K562 (cell line): ENCODE measurements around the gene LAMA3. TPM values are rescaled to one million over a fixed set of nuclear protein-coding genes. Genes with fewer than 3 reads are reported as not detected.

ENCODE experiments used
- ATAC-seq: fragments of 200-7000 bp; cut with Tn5 transposase; 3 replicates; pipeline ENCODE4 v1.9.1; 2020; ENCODE audit warnings: moderate library complexity
- BruUV-seq: library from RNA; stranded (reverse); fragments of 400-500 nt; replicated peaks from 2 replicates; lab custom pipeline; 2021; lab: Mats Ljungman, UMichigan
- CTCF ChIA-PET: fragments of 300-600 bp; formaldehyde crosslinking; extraction: SDS; loops from one replicate; lab custom pipeline; 2021; ENCODE audit warnings: low intra/inter-chr PET ratio; lab: Yijun Ruan, JAX
- POLR2A ChIA-PET: fragments of 300-600, 350-650 bp; sonication (Branson Sonifier 250); formaldehyde crosslinking; extraction: SDS; loops from one replicate; lab custom pipeline; 2021; ENCODE audit warnings: antibody characterized with exemption, inconsistent platforms; lab: Yijun Ruan, JAX
- DNase-seq, 4 experiments: peaks; one replicate each; pipeline versions ENCODE4 v3.0.0 to v3.0.0-alpha.2; 2011 to 2018; ENCODE audit warnings: low spot score in 3 of 4, mixed read lengths in 3 of 4; ENCODE audit errors: extremely low read depth in 1 of 4
- FAIRE-seq: peaks from 2 replicates; lab custom pipeline; 2011; peaks lifted over from hg19 to GRCh38; lab: Jason Lieb, UNC
- H2AFZ ChIP-seq: 2 replicates; pipeline ENCODE4 v1.6.0; 2011; ENCODE audit warnings: low read depth, low read length, control low read depth, inconsistent platforms
- H3K27ac ChIP-seq: fragments of 200-600 bp; 3 replicates; pipeline ENCODE4 v1.8.0; 2011; ENCODE audit warnings: low read depth, mild to moderate bottlenecking, control low read depth, inconsistent platforms, low read length, moderate library complexity, mixed read lengths; ENCODE audit errors: extremely low read depth
- H3K27me3 ChIP-seq, 2 experiments: fragments of 300-600 bp in 1 of 2; 2 replicates in 1 of 2; 3 replicates in 1 of 2; pipeline versions ENCODE4 v1.6.0 to v1.8.0; 2011; ENCODE audit warnings: inconsistent platforms in 2 of 2, low read length in 2 of 2, mild to moderate bottlenecking in 1 of 2, mixed read lengths in 1 of 2, moderate library complexity in 1 of 2; ENCODE audit not compliant: control insufficient read depth in 2 of 2, insufficient read depth in 2 of 2
- H3K36me3 ChIP-seq: fragments of 300-600 bp; 3 replicates; pipeline ENCODE4 v1.8.0; 2011; ENCODE audit warnings: mild to moderate bottlenecking, low read length, inconsistent platforms; ENCODE audit not compliant: control insufficient read depth, insufficient read depth
- H3K4me1 ChIP-seq, 2 experiments: fragments of 200-600 bp in 1 of 2; replicated peaks in 1 of 2; 2 replicates in 1 of 2; 3 replicates in 1 of 2; pipeline versions ENCODE4 v1.5.1 to v1.8.0; 2011; ENCODE audit warnings: inconsistent platforms in 2 of 2, low read length in 2 of 2, mild to moderate bottlenecking in 1 of 2, mixed read lengths in 1 of 2, moderate library complexity in 1 of 2; ENCODE audit not compliant: control insufficient read depth in 2 of 2, insufficient read depth in 2 of 2
- H3K4me2 ChIP-seq: 2 replicates; pipeline ENCODE4 v1.6.1; 2011; ENCODE audit warnings: low read length, control low read depth, inconsistent platforms, mixed read lengths; ENCODE audit not compliant: insufficient read depth
- H3K4me3 ChIP-seq: fragments of 200-600 bp; sonication (generic), shearing (Covaris generic); 2 replicates; pipeline ENCODE4 v1.5.1; 2016; ENCODE audit warnings: control low read depth, inconsistent platforms
- H3K79me2 ChIP-seq: fragments of 200-600 bp; 3 replicates; pipeline ENCODE4 v1.8.0; 2011; ENCODE audit warnings: low read length, inconsistent platforms; ENCODE audit not compliant: control insufficient read depth, insufficient read depth
- H3K9ac ChIP-seq, 2 experiments: 2 replicates each; pipeline versions ENCODE4 v1.6.0 to v1.6.1; 2011; ENCODE audit warnings: low read depth in 2 of 2, low read length in 2 of 2, control low read depth in 1 of 2, inconsistent platforms in 1 of 2, mild to moderate bottlenecking in 1 of 2, mixed read lengths in 1 of 2; ENCODE audit not compliant: insufficient read depth in 1 of 2
- H3K9me1 ChIP-seq: one replicate; pipeline ENCODE4 v1.6.0; 2011; ENCODE audit warnings: inconsistent platforms, mild to moderate bottlenecking, low read length, moderate library complexity; ENCODE audit not compliant: control insufficient read depth, insufficient read depth
- H3K9me3 ChIP-seq: replicated peaks from 2 replicates; pipeline ENCODE4 v1.5.1; 2011; ENCODE audit warnings: low read depth, low read length, inconsistent platforms; ENCODE audit not compliant: control insufficient read depth, insufficient read depth
- H4K20me1 ChIP-seq: replicated peaks from 2 replicates; pipeline ENCODE4 v1.6.1; 2011; ENCODE audit warnings: low read length, inconsistent platforms, mixed read lengths; ENCODE audit not compliant: control insufficient read depth, insufficient read depth
- FOS ChIP-seq: IDR thresholded peaks from 3 replicates; pipeline ENCODE4 v1.6.1; 2011; ENCODE audit not compliant: insufficient read length; ENCODE audit errors: extremely low read depth
- MECOM ChIP-seq: fragments of 250-450 bp; sonication (Bioruptor Pico); IDR thresholded peaks from 2 replicates; pipeline ENCODE4 v1.8.0; 2022; ENCODE audit warnings: inconsistent platforms
- NFXL1 ChIP-seq: fragments of 450-650 bp; formaldehyde crosslinking; IDR thresholded peaks from 2 replicates; pipeline ENCODE4 v1.4.0; 2021; ENCODE audit warnings: mild to moderate bottlenecking
- PTTG1 ChIP-seq: fragments of 450-650 bp; IDR thresholded peaks from 2 replicates; pipeline ENCODE4 v1.6.1; 2016; ENCODE audit warnings: low read depth, mild to moderate bottlenecking, missing genetic modification characterization, missing compliant biosample characterization
- SUPT5H ChIP-seq: fragments of 450-650 bp; IDR thresholded peaks from 2 replicates; pipeline ENCODE4 v1.6.1; 2016
- TFAM ChIP-seq: fragments of 250-450 bp; sonication (Bioruptor Pico); conservative IDR thresholded peaks from 2 replicates; pipeline ENCODE4 v1.5.0; 2021; ENCODE audit warnings: mild to moderate bottlenecking, moderate library complexity
- YBX1 ChIP-seq: fragments of 450-650 bp; IDR thresholded peaks from 2 replicates; pipeline ENCODE4 v1.7.1; 2016; ENCODE audit warnings: mild to moderate bottlenecking
- ZNF12 ChIP-seq: sonication (generic); formaldehyde crosslinking; IDR thresholded peaks from 2 replicates; pipeline ENCODE4 v1.4.0; 2020; ENCODE audit warnings: mild to moderate bottlenecking, missing genetic modification reagents
- ZNF277 ChIP-seq: fragments of 250-450 bp; sonication (Bioruptor Pico); IDR thresholded peaks from 2 replicates; pipeline ENCODE4 v1.8.0; 2022; ENCODE audit warnings: inconsistent platforms, mild to moderate bottlenecking, moderate library complexity, borderline replicate concordance
- WGBS: fragments of 100-300 bp; shearing (Covaris generic); methylation state at CpG from one replicate; pipeline ENCODE4 v1.1.6; 2016; ENCODE audit warnings: low coverage, mixed read lengths; ENCODE audit not compliant: insufficient coverage; ENCODE audit errors: missing lambda C conversion rate; 5-methylcytosine and 5-hydroxymethylcytosine counted together
- in situ Hi-C: fragments of 300-500 bp; cut with MboI; formaldehyde crosslinking; loops from 4 replicates; pipeline ENCODE4 v1.15.0; 2018; ENCODE audit warnings: inconsistent platforms, mixed read lengths
- intact Hi-C: fragments of 100-400 bp; cut with micrococcal nuclease; formaldehyde crosslinking; loops from 2 replicates; pipeline ENCODE4 v1.14.2; 2022
- polyA plus RNA-seq, 8 experiments: library from polyadenylated mRNA; depleted of rRNA in 4 of 8; stranded (reverse) in 5 of 8; unstranded in 3 of 8; fragments of >200 nt; fragmentation: Nextera tagmentation in 2 of 8; fragmentation: Illumina TruSeq in 1 of 8; extraction: Ambion mirVana in 2 of 8; extraction: Trizol in 1 of 8; gene quantifications; 2 replicates each; pipeline versions ENCODE4 v1.2.1 to v1.2.3, GENCODE V29; 2011 to 2014; ENCODE audit warnings: inconsistent platforms in 1 of 8, missing spikeins in 1 of 8
- total RNA-seq, 7 experiments: library from RNA; depleted of rRNA in 6 of 7; stranded (reverse); fragments of >200 nt in 6 of 7; fragmentation: Illumina TruSeq in 2 of 7; extraction: Trizol in 2 of 7; gene quantifications; 2 replicates each; pipeline versions ENCODE4 v1.2.1 to v1.2.3, GENCODE V29; 2011 to 2021; ENCODE audit warnings: low replicate concordance in 1 of 7
- TF ChIP-seq, protein P1 (sequence below), 2 experiments: fragments of 450-650 bp; IDR thresholded peaks; 2 replicates each; pipeline ENCODE4 v1.6.1; 2016; ENCODE audit warnings: mild to moderate bottlenecking in 2 of 2, borderline replicate concordance in 1 of 2, low read depth in 1 of 2, moderate library complexity in 1 of 2

LAMA3 gene
- total and polyA plus RNA-seq, 9 of the 15 experiments (the other 6 are each of a cell fraction or from before 2014, with no cell fraction given), result 0.07 TPM; not detected in 8

DNA sequence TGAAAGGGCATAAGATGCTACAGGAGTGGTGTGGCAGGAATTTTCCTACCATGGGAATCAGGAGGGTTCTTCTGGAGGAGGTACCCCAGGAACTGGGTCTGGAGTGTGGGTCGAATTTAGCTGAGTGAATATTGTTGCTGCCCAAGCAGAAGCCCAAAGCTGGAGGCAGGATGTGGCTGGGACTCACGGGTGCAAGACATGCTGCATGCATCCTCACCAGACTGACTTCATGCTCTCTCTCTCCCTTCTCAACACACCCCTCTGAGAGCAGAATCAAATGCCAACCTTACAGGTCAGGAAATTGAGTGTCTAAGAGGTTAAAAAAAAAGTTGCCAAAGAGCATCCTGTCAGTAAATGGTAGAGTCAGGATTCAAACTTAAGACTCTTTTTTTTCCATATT, 246.6 kb downstream of the LAMA3 start:
- no peaks in the 10 kb centered on the region for H3K4me1 ChIP-seq
- CTCF ChIA-PET, result no interaction called here
- no peaks in the 10 kb centered on the region for H4K20me1 ChIP-seq
- no peak overlapping the region for H3K9ac ChIP-seq
- POLR2A ChIA-PET, result no interaction called here
- no peak for ATAC-seq
- no peaks in the 10 kb centered on the region for H3K79me2 ChIP-seq
- FAIRE-seq, result no peak
- in situ Hi-C loops (no loop called here), intact Hi-C loops (no loop called here)
- no peaks in the 10 kb centered on the region for H3K9me1 ChIP-seq
- 0% methylated on average over 2 of the region's 2 CpGs for WGBS
- H3K36me3 ChIP-seq, result no peaks in the 10 kb centered on the region
- H3K9me3 ChIP-seq, result no peaks in the 10 kb centered on the region
- BruUV-seq, result no TSS peak
- H3K27me3 ChIP-seq, result peaks cover 0 to 2% of the 10 kb centered on the region in 2 experiments; a peak in 1 of 5 replicates
- no peak for DNase-seq
- TF ChIP-seq, protein P1, sequence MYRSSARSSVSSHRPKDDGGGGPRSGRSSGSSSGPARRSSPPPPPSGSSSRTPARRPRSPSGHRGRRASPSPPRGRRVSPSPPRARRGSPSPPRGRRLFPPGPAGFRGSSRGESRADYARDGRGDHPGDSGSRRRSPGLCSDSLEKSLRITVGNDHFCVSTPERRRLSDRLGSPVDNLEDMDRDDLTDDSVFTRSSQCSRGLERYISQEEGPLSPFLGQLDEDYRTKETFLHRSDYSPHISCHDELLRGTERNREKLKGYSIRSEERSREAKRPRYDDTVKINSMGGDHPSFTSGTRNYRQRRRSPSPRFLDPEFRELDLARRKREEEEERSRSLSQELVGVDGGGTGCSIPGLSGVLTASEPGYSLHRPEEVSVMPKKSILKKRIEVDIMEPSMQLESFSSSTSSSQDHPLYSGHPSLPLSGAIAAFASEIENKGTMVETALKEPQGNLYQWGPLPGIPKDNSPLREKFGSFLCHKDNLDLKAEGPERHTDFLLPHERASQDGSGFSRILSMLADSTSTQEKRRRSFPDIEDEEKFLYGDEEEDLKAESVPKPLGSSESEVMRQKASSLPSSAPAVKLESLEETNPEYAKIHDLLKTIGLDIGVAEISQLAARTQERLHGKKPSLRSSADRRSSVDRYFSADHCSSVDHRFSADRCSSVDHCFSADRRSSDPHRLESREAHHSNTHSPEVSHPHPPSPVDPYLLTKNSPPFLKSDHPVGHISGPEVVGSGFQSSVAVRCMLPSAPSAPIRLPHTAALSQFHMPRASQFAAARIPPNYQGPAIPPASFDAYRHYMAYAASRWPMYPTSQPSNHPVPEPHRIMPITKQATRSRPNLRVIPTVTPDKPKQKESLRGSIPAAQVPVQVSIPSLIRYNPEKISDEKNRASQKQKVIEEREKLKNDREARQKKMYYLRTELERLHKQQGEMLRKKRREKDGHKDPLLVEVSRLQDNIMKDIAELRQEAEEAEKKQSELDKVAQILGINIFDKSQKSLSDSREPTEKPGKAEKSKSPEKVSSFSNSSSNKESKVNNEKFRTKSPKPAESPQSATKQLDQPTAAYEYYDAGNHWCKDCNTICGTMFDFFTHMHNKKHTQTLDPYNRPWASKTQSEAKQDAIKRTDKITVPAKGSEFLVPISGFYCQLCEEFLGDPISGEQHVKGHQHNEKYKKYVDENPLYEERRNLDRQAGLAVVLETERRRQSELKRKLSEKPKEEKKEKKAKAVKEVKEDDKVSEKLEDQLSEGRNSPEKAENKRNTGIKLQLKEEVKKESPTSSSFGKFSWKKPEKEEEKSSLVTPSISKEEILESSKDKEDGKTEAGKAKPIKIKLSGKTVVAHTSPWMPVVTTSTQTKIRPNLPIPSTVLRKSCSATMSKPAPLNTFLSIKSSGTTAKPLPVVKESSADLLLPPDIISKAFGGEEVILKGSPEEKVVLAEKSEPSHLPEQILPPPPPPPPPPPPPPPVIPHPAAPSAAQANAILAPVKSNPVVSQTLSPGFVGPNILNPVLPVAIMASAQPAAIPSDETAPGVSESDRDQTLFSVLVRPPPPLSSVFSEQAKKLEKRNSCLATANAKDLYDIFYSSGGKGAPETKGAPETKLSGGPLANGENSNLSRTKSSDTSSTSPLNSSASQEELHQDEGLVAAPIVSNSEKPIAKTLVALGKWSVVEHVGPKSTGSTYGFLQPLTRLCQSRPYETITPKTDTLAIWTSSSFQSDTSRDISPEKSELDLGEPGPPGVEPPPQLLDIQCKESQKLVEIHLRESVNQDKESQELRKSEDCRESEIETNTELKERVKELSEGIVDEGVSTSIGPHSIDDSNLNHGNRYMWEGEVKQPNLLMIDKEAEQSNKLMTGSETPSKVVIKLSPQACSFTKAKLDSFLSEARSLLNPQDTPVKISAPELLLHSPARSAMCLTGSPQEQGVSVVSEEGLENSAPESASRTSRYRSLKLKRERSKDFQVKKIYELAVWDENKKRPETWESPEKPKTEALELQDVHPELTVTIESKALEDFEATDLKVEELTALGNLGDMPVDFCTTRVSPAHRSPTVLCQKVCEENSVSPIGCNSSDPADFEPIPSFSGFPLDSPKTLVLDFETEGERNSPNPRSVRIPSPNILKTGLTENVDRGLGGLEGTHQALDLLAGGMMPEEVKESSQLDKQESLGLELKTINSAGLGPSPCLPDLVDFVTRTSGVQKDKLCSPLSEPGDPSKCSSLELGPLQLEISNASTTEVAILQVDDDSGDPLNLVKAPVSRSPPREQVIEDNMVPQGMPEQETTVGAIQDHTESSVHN (IDR thresholded peaks at IDR 0.05; ENCODE audit: borderline replicate concordance in 1 of 2, low read depth in 1 of 2), result no peak
- TF ChIP-seq TFAM (no peak), PTTG1 (tag) (no peak), SUPT5H (no peak), ZNF277 (CRISPR knock-in tag) (no peak), MECOM (CRISPR knock-in tag) (no peak), FOS (no peak), YBX1 (no peak), NFXL1 (CRISPR knock-in tag) (no peak), ZNF12 (CRISPR knock-in tag) (no peak)
- H2AFZ ChIP-seq, result no peak overlapping the region
- H3K4me3 ChIP-seq, result no peak overlapping the region
- H3K4me2 ChIP-seq, result no peak overlapping the region
- H3K27ac ChIP-seq, result no peak overlapping the region
